Iris pigment epithelial cell (primary cell): Measurements from ENCODE around the gene ACOX3.
A peak's percentile ranks its signal among the peaks of the same experiment; 100 is the strongest.

ENCODE experiments used
- DNase-seq: peaks from one replicate; pipeline ENCODE4 v3.0.0-alpha.2; 2011; ENCODE audit warnings: low read depth

Gene ACOX3

DNA sequence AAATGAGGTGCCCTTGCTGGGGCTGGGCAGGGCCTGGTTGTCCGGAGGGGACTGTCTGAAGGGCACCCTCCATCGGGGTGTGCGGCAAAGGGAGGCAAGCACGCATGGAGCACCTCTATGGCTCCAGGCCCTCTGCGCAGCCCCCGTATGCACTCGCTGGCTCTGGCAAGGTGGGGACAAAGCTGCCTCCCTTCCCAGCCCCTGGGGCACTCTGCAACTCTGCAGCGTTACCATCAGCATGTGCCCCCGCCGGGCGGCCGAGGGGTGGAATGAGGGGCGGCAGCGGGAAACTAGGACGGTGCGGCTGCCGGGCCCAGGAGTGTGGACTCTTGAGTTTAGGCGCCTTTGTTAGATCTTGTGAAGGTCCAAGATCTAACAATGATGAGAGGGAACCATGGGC lies 26.5 kb upstream of the ACOX3 start:
- no peak for DNase-seq

DNA sequence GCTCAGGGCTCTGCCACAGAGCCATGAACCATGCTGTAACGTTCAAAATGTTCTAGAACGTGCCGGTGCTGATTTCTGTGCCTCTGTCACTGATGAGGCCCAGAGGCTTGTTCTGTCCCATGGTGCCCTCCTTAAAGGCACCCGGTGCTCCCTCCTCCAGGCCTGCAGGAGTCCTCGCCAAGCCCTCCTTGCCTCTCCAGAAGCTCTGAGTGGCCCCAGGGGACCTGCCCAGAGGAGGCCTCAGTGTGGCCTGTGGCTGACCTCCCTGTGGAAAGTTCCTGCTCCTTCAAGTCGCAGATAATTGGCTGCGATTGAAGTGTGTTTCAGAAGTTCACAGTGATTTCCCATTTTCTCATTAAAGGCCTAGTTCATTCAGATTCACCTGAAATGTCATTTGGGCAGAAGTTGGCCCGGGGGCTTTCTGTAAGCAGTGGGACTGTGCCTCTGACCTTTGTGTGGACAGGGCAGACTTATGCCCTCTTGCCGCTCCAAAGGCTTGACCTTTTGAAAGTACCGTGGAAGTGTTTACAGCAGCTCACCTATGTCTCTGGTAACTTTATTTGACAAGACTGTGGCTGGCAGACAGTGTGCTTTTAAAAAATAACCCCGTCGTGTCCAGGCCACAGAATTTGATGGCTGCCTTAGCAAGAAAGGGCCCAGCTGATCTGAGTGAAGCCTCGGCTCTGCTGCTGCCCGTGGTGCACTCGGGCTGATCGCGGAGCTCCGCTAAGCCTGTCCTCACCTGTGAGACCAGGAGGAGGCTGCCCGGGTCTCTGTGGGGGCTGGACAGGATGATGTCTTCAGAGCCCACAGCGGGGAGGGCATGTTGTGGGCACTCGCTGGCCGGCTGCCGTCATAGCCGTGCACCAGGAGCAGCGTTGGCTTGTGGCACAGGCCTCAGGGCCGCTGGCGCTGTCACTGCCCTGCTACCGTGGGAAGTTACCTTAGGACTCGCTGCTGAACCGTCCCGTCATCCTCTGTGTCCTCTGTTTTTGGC lies 25.4 kb upstream of the ACOX3 start:
- no peak for DNase-seq

DNA sequence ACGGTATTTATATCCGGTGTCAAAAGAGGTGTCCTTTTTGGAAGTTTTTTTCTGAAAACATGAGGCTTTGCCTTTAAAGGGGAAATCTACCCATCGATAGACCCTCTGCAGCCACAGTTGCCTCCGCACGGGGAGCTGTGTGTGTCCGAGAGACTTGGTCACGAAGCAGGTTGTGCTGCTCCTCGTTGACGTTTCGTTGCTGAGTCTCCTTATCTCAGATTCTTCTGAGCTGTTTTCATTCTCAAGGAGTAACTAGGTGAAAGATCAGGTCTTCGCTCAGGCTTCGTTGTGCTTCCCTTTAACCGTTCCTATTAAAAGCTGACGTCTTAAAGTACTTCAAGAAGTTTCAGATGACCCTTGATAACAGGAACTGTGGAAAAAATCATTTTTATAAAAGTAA lies 23.9 kb upstream of the ACOX3 start:
- DNase-seq, result no peak

DNA sequence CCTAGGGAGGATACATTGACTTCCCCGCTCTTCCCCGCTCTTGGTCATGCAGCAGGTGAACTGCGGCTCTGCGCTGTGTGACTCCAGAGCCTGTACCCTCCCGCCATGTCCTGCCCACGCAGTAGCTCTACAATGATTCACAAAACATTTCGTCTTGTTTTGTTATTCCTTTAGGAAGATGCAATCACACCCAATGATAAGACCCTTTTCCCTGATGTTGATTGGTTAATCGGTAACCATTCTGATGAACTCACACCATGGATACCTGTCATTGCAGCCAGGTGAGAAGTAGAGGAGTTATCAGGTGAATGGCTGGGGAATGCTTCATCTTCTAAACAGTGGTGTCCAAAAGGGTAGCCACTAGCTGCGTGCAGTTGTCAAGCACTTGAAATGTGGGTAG lies 23.3 kb upstream of the ACOX3 start:
- no peak for DNase-seq

DNA sequence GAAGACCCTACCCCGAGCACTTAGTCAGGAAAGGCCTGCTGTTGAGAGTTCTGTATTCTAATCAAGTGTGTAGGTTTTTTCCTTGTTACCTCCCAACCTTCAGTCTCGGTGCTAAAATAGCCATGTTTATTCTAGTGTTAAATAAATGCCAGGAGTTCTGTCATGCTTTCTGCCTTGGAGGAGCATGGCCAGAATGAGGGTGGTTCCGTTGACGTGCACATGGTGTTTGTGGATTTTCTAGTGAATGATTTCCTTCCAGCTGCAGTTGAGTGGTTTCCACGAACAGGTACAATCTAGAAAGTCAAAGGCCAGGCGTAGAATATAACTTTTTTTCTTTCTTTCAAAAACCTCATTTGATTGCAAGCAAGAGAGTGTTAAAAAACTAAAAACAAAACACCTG lies 21.1 kb upstream of the ACOX3 start:
- DNase-seq, result no peak

DNA sequence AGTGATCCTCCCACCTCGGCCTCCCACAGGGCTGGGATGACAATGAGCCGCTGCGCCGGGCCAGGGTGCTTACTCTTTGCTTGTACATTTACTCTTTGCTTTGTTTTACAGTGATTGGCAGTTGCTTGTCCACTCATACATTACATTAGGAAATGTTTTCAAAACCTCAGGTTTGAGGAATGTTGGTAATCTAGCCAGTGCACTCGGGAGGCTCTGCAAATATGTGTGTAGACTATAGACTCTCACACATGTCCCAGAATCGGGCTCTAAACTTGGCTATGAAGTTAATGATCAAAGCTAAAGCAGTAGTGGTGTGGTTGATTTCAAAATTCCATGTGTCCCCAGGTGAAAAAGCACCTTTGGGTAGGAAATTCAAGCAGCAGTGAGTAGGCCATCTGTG lies 20.6 kb upstream of the ACOX3 start:
- DNase-seq, result peak; percentile 58

DNA sequence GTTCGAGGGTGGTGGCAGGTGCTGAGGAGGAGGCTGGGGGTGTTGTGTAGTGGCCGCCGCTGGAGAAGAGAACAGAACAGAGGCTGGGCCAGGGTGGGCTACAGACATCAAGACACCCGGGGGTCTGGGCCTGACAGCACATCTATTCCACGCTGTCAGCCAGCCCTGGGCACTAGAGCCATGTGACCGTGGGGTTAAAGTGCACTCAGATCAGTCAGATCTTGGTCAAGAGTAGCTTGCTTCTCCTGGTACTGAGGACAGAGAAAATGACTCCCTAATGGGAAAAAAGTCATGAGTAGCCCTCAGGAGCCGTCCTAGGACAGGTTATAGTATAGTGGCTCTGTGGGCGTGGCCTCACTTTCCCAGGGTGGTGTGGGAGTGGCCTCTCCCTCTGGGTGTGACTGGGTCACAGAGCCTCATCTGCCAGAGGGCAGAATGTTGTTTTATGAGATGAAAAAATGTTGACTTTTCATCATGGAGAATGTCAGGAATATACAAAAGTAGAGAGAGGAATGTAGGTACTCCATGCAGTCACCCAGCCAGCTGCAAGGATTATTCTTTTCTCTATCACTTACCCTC lies 19.4 kb upstream of the ACOX3 start:
- DNase-seq, result no peak

DNA sequence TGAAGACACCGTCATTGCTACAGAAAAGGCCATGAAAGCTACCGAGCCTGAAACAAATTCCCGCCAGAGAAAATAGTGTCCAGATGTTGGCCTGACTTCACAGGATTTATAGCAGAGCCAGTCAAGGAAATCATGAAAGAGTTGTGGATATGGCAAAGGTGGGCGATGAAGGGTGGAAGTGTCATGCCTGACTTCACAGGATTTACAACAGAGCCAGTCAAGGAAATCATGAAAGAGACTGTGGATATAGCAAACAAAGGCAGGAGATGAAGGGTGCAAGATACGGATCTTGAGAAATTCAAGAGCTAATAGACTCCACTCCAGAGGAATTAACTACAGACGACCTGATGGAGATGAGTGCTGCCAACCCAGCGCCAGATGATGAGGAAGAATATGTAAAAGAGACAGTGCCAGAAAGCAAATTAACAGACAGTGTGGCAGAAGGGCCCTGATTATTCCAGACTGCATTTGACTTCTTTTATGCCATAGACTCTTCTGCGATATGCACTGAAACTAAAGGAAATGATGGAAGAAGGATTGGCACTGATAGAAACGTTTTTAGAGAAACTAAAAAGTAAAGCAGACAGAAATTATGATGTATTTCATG lies 17.2 kb upstream of the ACOX3 start:
- no peak for DNase-seq

DNA sequence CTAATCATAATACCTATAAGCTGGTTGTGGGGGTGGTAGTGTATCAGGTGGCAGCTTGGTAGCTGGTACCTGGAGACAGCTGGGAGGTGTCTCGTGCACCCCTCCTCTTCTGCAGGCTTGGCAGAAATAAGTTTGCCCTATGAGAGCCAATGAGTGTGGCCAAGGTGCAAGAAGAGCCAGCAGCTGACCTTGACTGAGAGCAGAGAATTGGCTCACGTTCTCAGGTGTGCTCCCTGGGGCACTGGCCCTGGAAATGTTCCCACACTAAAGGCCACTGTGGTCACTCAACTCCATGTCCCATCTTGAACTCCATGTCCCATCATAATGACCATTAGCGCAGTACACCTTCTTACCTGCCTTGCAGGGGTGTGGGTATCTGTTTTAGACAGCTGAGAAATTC lies 13.4 kb upstream of the ACOX3 start:
- DNase-seq, result no peak

DNA sequence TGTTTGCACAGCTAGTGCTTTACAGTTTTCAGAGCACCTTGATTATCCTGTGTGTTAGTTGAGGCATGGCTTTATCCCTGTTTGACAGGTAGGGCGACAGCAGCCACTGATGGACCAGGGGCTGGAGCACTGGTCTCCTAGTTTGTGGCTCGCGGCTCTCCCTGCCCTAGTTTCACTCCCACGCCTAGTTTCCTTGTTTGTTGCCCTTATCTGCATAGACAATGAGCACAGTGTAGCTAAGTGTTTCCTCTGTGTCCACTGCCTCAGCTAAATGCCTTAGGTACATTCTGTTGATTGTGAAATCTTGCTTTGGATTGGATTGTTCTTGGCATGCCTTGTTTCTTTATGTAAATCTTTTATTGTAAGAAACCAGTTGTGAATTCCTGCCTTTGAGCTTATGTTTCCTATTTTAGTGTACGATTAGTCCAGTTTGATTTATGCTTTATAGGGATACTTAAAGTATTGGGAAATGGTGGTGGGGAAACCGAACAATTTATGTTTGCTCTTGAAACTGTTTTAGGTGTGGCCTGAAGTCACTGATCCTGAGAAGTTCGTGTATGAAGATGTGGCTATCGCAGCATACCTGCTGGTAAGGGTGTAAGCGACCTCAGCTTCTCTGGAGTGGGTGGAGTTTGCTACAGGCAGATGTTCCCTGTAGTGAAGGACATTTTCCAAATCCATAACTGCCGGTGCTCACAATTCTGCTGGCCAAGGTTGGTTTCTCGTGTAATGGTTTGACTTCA lies 11.1 kb upstream of the ACOX3 start:
- peak; percentile 52 for DNase-seq

DNA sequence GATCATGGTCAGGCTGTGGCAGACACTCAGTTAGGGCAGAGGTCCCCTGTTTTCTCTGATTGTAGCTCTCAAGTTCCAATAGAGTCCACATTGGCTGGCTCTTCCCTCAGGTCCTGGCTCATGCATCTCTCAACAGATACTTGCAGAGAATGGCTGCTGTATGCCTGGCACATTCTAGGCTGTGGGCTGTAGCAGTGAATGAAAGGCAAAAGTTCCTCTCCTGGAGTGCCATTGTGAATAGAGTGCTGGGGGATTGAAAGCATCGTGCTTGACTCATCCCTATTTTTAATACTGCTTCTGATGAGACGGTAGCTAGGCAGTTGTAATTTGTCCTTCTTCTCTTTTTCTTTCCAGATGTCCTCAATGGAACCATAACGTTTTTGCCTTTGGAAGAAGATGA lies 5.6 kb upstream of the ACOX3 start:
- DNase-seq, result no peak

DNA sequence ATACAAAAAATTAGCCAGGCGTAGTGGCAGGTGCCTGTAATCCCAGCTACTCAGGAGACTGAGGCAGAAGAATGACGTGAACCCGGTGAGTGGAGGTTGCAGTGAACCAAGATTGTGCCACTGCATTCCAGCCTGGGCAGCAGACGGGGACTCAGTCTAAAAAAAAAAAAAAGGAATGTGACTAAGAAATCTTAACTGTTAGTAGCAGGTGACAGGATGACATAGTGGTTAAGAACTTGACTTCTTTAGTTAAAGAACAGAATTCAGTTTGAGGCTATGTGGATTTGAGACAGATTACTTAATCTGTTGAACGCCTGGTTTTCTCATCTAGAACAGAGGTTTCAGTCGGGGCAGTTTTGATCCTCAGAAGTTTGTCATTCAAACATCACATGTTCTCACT lies 3.3 kb upstream of the ACOX3 start:
- DNase-seq, result no peak

DNA sequence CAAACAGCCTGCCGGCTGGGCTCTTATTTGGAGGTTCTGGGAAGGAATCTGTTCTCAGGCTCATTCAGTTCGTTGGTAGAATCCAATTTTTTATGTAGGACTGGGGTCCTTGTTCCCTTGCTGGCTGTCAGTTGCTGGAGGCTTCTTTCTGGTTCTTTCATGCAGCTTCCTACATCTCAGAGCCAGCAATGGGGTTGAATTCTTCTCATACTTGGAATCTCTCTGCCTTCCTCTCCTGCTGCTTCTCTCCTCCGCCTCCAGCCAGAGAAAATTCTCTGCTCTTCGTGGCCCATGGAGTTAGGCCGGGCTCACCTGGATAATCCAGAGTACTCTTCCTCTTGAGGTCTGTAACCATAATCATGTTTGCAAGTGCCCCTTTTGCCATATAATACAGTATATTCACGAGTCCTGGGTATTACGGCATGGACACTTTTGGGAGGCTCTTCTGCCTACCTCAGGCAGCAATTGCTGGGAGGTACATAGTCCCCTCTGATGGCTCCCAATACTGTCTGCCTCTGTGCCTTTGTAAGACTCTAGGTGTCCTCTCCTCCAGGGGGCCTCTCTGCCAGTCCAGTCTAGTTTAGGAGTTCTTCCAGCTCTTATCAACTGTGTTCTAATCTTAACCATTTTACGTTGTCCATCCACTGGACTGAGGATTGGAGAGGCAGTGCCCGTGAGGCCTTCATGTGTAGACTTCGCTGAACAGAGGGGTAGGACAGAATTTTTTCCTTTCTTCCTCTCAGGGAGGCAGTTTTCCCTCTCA lies 2.3 kb upstream of the ACOX3 start:
- DNase-seq, result no peak

DNA sequence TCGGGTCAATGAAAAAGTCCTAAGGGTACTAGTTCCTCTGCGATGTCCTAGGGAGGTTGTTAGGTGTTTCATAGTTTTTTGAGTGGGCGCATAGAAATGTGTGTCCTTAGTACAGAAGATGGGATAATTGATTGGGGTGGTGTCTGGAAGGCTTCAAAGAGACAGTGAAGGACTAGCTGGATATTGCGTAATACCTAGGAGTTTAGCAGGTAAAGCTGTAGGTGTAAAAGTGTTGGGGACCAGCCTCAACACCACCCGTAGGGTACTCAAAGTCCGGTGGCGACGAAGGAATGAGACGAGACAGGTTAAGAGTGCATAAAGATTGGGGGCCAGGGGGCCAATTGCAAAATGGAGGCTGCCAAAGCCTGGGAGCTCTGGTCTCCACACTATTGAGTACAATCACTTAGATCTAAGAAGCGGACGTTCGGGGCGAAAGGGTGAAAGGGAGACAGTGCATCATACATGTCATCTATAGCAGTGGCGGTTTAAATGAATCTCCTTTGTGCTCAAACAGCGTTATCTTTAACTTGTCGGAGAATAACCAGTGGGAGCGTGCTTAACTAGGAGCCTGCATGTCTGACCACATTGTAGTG lies 1.1 kb upstream of the ACOX3 start:
- no peak for DNase-seq

DNA sequence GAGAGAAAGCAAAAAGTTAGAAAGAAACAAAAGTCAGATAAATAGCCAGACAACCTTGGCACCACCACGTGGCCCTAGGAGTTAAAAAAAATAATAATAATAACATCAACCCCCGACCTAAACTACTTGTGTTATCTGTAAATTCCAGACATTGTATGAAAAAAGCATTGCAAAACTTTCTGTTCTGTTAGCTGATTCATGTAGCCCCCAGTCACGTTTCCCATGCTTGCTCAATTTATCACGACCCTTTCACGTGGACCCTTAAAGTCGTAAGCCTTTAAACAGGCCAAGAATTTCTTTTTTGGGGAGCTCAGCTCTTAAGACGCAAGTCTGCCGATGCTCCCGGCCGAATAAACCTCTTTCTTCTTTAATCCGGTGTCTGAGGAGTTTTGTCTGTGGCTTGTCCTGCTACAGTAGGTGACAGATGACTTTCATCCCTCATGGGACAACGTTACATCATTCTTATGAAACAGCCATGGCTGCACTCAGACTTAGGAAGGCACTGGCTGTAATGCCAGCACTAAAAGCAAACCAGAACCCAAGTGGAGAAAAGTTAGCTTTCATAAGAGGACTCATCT lies 520 bp downstream of the ACOX3 start:
- peak; percentile 42 for DNase-seq

DNA sequence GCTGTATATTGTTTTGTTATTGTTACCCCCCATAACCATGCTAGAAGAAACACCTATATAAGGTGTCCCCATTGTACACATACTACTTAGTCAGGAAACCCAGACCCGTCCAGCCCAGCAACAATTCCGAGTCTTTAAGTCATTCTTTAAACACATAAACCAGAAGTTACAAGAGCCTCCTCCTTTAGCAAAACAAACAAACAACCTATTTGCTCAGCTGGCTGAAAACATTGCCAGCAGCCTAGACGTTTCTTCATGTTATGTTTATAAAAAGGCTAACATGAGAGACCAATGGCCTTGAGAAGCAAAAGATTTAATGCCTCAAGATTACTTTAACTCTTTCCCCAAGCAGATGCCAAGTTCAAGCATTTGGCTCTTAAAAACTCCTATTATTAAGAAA lies 1.4 kb downstream of the ACOX3 start:
- peak; percentile 86 for DNase-seq

DNA sequence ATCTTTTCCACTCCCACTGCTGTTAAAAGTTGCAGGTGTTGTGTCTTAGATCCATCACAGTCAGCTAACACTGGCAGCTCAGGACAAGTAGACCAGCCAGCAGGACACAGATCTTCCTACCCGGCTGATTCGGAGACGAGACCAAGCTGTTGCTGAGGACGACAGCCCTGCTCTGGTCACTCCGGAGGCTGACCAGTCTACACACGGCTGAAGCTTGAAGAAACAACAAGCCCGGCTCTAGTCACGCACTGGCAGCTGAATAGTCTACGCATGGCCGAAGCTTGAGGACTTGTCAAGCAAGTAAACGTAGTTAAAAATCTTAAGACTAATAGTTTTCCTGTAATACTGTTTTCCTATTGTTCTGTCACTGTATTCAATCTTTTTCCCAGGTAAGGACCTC lies 1.8 kb downstream of the ACOX3 start:
- DNase-seq, result peak; percentile 35

DNA sequence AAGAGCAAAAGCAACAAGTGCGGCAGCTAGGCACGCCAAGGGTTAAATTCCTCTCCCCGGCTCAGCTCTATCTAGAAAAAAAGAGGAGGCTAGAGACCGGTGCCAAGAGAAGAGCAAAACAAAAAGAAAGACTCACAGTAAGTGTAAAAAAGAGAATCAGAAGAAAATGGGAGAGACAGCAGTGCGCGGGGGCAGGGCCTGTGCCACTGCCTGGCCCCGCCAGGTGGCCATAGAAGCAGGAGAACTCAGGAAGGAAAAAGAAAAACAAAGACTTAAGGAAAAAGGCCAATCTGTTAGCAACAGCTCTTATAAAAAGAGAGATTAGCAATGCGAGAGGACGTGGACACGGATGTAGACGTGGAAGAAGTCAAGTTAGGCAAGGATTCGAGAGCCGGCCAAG lies 3.2 kb downstream of the ACOX3 start:
- DNase-seq, result peak; percentile 53

DNA sequence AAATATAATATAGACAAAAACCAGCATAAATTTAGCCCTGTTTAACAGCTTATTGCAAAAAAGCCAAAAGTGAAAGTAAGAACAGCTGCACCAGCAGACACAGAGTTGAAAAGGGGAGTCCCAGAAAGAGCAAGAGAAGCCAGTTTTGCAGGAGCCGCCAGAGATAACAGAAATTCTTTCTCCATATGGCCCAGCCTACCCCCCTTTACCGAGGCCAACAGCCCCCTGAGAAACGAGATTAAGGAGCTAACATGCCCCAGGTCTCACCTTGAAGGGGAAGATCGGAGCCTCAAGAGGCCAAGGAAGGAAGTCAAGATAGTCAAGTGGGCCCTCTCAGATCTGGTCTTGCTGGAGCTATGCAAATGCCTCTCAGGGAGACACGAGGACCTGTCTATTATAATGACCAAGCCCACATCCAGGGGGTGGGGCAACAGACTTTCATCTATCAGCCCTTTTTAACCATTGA lies 4.8 kb downstream of the ACOX3 start:
- peak; percentile 52 for DNase-seq

DNA sequence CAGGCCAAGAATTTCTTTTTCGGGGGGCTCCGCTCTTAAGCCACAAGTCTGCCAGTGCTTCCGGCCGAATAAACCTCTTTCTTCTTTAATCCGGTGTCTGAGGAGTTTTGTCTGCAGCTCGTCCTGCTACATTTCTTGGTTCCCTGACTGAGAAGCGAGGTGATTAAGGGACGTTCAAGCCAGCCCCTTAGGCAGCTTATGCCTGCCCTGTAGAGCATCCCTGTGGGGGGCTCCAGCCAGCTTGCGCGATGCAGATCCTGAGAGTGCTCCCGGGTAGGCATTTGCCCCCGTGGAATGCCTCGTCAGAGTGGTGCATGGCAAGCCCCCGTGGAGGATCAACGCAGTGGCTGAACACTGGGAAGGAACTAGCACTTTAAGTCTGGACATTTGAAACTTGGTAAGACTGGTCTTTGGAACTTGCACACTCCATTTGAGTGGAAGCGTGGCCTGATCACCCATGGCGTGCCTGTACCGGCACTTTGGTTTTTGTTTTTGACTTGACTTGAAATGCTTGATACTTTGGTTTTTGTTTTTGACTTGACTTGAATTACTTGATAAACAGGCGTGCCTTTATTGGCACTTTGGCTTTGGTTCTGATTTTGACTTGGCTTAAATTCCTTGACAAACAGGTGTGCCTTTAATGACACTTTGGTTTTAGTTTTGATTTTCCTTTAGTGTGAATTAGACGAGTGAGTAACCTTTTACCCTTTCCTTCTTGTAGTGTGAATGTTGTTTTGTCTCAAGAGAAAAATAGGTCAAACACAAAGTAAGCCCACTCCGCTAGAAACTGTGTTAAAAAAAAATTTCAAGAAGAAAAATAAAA lies 6.1 kb downstream of the ACOX3 start:
- no peak for DNase-seq
